G401.6 (cell line): Measurements from ENCODE around the gene SPECC1.
"Not testable (repeated sequence)": the region's sequence is repeated elsewhere in the genome, so short reads cannot be mapped to it uniquely, and the experiment has no call there.

Source experiments
- FAIRE-seq: peaks from 2 replicates; lab custom pipeline; 2012; peaks lifted over from hg19 to GRCh38; lab: Jason Lieb, UNC

Gene SPECC1

DNA sequence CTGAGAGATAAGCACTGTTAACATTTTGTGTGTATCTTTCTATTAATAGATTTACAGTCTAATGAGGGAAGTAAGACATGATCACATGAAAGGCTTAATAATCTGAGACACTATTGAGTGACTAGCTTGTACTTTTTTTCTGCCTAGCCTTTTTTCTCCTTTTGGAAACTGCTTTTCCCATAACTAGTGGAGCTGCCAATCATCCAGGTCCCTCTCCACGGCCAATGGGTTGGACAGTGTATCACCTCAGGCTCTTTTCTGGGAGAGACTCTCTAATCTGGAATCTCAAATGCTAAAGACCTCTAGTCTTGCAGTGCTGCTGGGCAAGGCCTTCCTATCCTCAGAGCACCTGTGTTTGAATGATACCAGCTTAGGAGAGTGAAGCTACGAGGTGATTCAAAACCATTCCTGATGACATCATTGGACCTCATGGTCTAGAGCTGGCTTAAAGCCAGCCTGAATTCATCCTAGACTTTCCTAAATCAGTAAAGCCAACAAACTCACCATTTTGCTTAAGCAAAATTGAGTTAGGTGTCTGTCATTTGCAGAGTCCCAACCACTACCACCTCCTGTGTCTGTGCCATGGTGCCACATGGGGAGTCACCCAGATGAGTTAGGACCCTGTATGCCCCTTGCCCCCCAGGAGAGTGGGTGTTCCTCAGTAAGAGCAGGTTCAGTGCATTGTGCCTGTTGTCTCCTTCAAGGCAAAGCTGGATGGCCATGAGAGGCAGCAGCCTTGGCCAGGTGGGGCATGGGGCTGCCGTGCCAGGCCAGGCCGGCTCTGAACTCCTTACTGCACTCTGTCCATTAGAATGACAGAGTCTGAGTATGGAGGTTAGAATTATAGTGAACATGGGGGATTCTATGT is 62.9 kb downstream of the SPECC1 start:
- no peak for FAIRE-seq

GRCh38 chr17:20072692-20072992 is 63.5 kb downstream of the SPECC1 start:
- no peak for FAIRE-seq

GRCh38 chr17:20073055-20073979 is 64.2 kb downstream of the SPECC1 start:
- FAIRE-seq = no peak

- no peak for FAIRE-seq
These were observed 64.8 kb downstream of the SPECC1 start for GRCh38 chr17:20074001-20074400.

DNA sequence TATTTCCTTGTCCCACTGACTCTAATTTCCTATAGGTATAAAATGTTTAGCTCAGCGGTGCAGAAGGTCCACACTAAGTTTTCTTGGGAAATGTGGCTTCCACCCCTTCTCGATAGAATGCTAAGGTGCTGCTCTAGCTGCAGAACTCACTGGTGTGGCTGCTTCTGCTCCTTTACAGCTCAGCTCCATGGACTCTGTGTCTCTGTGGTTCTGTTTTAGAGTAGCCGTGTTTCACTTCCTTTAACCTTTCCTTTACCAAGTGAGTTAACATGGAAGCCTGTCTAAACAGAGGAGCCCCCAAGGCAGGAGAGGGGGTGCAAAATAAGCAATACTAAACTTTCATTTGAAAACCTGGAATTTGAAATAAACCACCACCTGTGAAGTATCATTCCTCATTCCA is 65.3 kb downstream of the SPECC1 start:
- no peak for FAIRE-seq

DNA sequence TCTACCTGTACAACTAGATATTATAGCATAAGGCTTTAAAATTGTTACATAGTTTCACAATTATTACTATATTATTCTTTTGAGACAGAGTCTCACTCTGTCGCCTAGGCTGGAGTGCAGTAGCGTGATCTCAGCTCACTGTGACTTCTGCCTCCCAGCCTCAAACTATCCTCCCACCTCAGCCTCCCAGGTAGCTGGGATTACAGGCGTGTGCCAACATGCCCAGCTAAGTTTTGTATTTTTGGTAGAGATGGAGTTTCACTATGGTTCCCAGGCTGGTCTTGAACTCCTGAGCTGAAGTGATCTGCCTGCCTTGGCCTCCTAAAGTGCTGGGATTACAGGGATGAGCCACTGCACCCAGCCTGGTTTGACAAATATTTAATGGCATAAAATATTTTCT is 67.0 kb downstream of the SPECC1 start:
- not testable (repeated sequence) for FAIRE-seq

GRCh38 chr17:20077978-20078685 is 69.0 kb downstream of the SPECC1 start:
- FAIRE-seq = no peak

- no peak for FAIRE-seq
These were observed 71.4 kb downstream of the SPECC1 start for GRCh38 chr17:20080513-20080912.

GRCh38 chr17:20083156-20083859 is 74.1 kb downstream of the SPECC1 start:
- FAIRE-seq = no peak

- FAIRE-seq = no peak
These were observed 75.6 kb downstream of the SPECC1 start for GRCh38 chr17:20084621-20085282.

- FAIRE-seq = no peak
These were observed 76.2 kb downstream of the SPECC1 start for GRCh38 chr17:20085283-20085845.

DNA sequence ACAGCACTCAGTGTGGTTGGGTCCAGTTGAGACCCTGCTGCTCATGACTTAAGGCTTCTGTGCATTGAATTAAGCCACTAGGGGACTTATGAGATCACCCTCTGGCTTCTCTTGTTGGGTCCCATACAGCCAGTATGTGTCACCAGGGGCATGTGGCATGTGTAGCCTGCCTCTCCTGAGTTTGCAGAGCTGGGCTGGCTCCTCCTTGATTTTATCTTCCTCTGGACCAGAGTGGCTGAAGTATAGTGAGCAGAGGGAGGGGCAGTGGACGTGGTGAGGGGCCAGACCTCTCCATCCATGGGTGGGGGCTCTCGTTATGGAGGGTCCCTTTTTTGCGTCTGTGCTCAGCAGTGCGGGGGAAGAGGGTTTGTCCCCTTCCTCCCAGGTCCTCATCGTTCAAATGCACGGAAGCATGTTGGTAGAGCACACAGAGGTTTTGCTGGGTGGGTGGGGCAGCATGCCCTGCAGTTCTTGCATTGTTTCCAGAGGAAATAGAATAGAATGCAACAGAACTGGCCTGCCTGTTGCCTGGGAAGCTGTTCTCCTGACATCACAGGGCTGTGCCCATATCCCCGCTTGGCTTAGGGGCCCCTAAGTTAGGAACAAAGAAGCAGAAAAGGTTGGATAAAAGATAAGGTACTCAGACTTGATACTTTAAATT is 77.4 kb downstream of the SPECC1 start:
- no peak for FAIRE-seq

DNA sequence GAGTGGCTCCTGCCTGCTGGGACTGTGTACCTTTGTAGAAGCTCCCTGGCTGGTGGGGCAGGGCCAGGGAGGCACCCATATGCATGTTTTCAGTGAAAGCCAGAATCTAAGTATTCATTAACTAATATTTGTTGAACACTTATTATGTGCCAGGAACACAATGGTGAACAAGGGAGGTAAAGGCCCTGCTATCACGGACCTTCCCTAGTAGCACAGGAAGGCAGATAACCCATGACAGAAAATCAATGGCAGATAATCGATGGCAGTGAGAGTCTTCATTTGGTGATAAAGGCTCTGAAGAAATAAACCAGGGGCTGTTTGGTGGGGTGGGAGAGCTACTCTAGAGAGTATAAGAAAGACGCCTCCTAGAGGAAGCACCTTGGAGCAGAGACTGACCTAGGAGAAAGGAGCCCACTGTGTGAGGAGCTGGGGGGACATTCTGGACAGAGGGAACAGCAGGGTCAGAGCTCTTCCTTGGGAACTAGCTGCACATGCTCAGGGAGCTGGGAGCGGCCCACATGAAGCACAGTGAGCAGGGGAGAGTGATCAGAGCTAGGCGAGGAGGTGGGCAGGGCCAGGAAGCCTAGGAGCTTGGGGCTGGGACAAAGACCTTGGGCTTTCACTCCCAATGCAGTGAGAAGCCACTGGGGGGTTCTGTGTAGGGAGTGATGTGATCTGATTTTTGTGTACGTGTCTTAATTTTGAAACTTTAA is 78.5 kb downstream of the SPECC1 start:
- no peak for FAIRE-seq

GRCh38 chr17:20089756-20090547 is 80.8 kb downstream of the SPECC1 start:
- FAIRE-seq = no peak

- no peak for FAIRE-seq
These were observed 82.2 kb downstream of the SPECC1 start for GRCh38 chr17:20091174-20092029.

- no peak for FAIRE-seq
These were observed 83.2 kb downstream of the SPECC1 start for GRCh38 chr17:20092261-20092867.

- FAIRE-seq = no peak
These were observed 83.9 kb downstream of the SPECC1 start for GRCh38 chr17:20092973-20093626.
